SJCRH30 (cell line): Measurements from ENCODE around the gene HCST. TPM values are rescaled to one million over a fixed set of nuclear protein-coding genes. Genes with fewer than 3 reads are reported as not detected.
A peak's percentile ranks its signal among the peaks of the same experiment; 100 is the strongest.
"Not testable (repeated sequence)": the region's sequence is repeated elsewhere in the genome, so short reads cannot be mapped to it uniquely, and the experiment has no call there.

ENCODE experiments used
- DNase-seq, 2 experiments: peaks; one replicate each; pipeline ENCODE4 v3.0.0-alpha.2; 2015 to 2020
- H3K27ac ChIP-seq: fragments of 250-450 bp; sonication (Bioruptor Pico); 2 replicates; pipeline ENCODE4 v1.5.1; 2020; ENCODE audit warnings: mild to moderate bottlenecking, moderate library complexity
- H3K27me3 ChIP-seq: fragments of 250-450 bp; sonication (Bioruptor Pico); 2 replicates; pipeline ENCODE4 v1.5.1; 2020; ENCODE audit warnings: mild to moderate bottlenecking, moderate library complexity
- H3K36me3 ChIP-seq: fragments of 250-450 bp; sonication (Bioruptor Pico); 2 replicates; pipeline ENCODE4 v1.5.1; 2020; ENCODE audit warnings: mild to moderate bottlenecking, moderate library complexity
- H3K4me1 ChIP-seq: fragments of 250-450 bp; sonication (Bioruptor Pico); 2 replicates; pipeline ENCODE4 v1.5.1; 2020; ENCODE audit warnings: mild to moderate bottlenecking, moderate library complexity
- H3K4me3 ChIP-seq: fragments of 250-450 bp; sonication (Bioruptor Pico); 2 replicates; pipeline ENCODE4 v1.5.1; 2020; ENCODE audit warnings: mild to moderate bottlenecking, moderate library complexity
- H3K9me3 ChIP-seq: fragments of 250-450 bp; sonication (Bioruptor Pico); replicated peaks from 2 replicates; pipeline ENCODE4 v1.5.1; 2020; ENCODE audit warnings: mild to moderate bottlenecking, moderate library complexity
- total RNA-seq: library from RNA; depleted of rRNA; stranded (reverse); fragments of >200 nt; shearing (Covaris generic); gene quantifications from 2 replicates; pipeline ENCODE4 v1.2.3, GENCODE V29; 2014

The HCST gene
- total RNA-seq, 1 experiment from 2014 or later = not detected

DNA sequence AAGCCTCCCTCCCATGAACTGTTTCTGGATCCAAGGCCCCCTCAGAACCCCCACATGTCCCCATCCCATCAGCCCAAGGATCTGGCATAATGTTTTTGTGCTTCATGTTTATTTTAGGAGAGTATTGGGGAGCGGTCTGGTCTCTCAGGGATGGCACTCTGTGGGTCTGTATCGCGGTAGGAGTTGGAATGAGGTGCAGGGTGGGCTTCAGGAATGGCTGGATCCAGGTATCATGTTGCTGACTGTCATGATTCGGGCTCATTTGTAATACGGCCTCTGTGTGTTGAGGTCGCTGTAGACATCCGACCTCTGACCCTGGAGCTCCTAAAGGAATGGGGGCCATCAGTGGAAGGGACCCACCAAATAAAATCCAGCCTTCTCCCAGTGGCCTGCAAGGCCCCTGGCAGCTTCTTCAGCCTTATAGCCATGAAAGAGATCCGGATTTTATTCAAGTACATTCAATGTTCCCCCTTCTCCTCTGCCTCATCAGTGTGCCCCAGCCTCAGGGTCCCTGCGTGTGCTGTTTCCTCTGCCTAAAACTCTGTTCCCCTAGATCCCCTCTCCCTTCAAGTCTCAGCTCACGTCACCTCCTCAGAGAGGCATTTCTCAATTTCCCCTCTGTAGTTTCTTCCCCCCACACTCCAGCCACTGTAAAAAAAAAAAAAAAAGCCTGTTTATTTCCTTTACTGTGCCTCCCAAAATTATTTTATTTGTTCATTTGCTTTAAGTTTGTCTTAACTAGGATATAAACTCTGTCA is 2.2 kb downstream of the HCST start:
- no peak for DNase-seq
- H3K27ac ChIP-seq = no peak overlapping the region

DNA sequence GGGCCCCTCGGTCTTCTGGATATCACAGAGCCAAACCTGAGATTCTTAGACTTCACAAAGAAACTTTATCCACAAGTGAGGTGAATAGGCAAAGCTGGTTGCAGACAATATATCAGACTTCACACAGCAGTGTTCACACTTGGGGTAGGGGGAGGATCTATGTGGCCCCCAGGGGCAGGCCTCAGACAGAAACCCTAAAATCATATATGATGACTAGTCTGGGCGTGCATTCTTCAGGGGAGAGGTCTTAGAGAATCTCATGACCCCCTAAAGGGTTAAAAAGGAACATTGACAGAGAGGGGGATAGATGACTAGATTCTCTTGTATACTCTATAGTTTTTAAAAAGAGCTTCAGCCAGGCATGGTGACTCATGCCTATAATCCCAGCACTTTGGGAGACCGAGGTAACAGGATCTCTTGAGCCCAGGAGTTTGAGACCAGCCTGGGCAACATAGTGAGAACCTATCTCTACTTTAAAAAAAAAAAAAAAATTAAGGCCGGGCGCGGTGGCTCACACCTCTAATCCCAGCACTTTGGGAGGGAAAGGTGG is 2.9 kb downstream of the HCST start:
- Histone ChIP-seq H3K4me3 (no peak overlapping the region), H3K4me1 (peaks cover 26% of the 10 kb centered on the region), H3K36me3 (no peaks in the 10 kb centered on the region), H3K27ac (no peak overlapping the region), H3K27me3 (peaks cover 4% of the 10 kb centered on the region; the same call in 1 of the 2 replicates), H3K9me3 (no peaks in the 10 kb centered on the region)
- peak in 1 of 2 experiments; percentile 50 for DNase-seq

More for the DNA sequence above, 2.2 kb downstream of the HCST start:
- H3K4me1 ChIP-seq = peaks cover 24% of the 10 kb centered on the region
- H3K9me3 ChIP-seq = no peaks in the 10 kb centered on the region
- H3K4me3 ChIP-seq = no peak overlapping the region
- peaks cover 4% of the 10 kb centered on the region; the same call in 1 of the 2 replicates for H3K27me3 ChIP-seq
- H3K36me3 ChIP-seq = no peaks in the 10 kb centered on the region

DNA sequence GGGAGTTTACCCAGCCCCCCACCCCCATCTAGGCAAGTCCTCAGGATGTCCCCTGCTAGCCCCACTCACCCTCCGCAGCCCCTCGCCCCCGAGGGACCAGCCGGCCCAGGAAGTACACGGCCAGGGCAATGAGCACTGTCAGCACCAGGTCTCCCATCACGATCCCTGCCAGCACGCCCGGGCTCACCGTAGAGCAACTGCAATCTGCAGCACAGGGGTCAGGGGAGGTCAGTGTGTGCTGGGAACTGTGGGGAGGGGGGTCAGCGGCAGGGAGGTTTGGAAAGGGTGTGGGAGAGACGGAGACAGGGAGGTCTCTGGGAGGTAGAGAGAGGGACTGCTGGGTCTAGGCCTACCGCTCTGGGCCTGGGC is 5.0 kb downstream of the HCST start:
- no peak for DNase-seq

DNA sequence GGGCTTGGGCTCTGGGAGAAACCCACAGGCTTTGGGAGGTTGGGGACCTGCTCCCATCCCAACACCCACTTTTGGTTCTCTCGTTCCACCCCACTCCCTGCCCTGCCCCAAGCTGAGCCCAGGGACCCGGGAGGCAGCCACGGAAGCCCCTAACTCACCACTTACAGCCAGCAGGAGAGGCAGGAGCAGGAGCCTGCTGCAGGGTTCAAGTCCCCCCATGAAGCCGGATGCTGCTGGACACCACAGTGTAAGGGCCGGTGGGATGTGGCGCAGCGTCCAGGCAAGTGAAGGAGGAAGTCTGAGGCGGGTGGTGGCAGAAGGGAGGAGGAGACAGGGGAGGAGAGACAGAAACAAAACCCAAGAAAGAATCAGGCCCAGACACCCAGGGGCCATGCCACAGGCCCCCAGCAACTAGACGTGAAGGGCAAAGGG is 5.7 kb downstream of the HCST start, which contains the start of gene TYROBP:
TSS of gene TYROBP (minus strand) at position 286 of the 432 bp plus-strand sequence. CDS start at position 219, 67 bp downstream.
- Histone ChIP-seq H3K36me3 (no peaks in the 10 kb centered on the region), H3K27ac (no peak within 1 kb of the TSS), H3K4me1 (peaks cover 14% of the 10 kb centered on the region), H3K4me3 (no peak within 1 kb of the TSS), H3K27me3 (peaks cover 4% of the 10 kb centered on the region; the same call in 1 of the 2 replicates), H3K9me3 (no peaks in the 10 kb centered on the region)
- no peak for DNase-seq

More for the DNA sequence above, 5.0 kb downstream of the HCST start:
- H3K9me3 ChIP-seq = no peaks in the 10 kb centered on the region
- H3K4me1 ChIP-seq = peaks cover 15% of the 10 kb centered on the region
- peaks cover 4% of the 10 kb centered on the region; the same call in 1 of the 2 replicates for H3K27me3 ChIP-seq
- no peaks in the 10 kb centered on the region for H3K36me3 ChIP-seq
- no peak overlapping the region for H3K4me3 ChIP-seq
- no peak overlapping the region for H3K27ac ChIP-seq

- DNase-seq = peak; percentile 63 to 71
- Histone ChIP-seq H3K9me3 (no peaks in the 10 kb centered on the region), H3K27me3 (peaks cover 4% of the 10 kb centered on the region; the same call in 1 of the 2 replicates), H3K4me3 (no peak overlapping the region), H3K36me3 (no peaks in the 10 kb centered on the region), H3K4me1 (peaks cover 13% of the 10 kb centered on the region), H3K27ac (no peak overlapping the region)
These were observed 6.8 kb downstream of the HCST start for GRCh38 chr19:35908973-35909683.

DNA sequence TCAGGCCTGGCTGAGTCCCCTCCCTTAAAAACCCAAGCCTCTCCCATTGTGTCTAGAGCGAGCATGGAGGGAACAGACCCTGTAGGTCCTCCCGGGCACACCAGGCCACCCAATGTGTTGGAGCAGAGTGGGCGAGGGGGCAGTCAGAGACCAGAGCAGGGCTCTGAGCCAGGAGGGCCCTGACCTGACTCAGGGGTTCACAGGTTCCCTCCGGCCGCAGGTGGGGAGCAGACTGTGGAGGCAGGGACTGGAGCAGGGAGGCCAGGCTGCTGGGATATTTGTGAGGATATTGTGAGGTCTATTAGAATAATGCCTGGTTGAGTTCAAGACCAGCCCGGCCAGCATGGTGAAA is 7.3 kb downstream of the HCST start:
- H3K4me3 ChIP-seq = no peak overlapping the region
- H3K9me3 ChIP-seq = no peaks in the 10 kb centered on the region
- peaks cover 4% of the 10 kb centered on the region; the same call in 1 of the 2 replicates for H3K27me3 ChIP-seq
- no peak for DNase-seq
- no peaks in the 10 kb centered on the region for H3K36me3 ChIP-seq
- H3K4me1 ChIP-seq = peaks cover 13% of the 10 kb centered on the region
- H3K27ac ChIP-seq = no peak overlapping the region

DNA sequence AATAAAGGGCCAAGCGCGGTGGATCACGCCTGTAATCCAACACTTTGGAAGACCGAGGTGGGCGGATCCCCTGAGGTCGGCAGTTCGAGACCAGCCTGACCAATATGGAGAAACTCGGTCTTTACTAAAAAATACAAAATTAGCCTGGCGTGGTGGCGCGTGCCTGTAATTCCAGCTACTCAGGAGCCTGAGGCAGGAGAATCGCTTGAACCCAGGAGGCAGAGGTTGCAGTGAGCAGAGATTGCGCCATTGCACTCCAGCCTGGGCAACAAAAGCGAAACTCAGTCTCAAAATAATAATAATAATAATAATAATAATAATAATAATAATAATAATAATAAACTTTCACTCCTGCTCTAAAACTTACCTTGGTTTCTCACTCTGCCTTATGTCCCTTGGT is 8.0 kb downstream of the HCST start:
- H3K4me3 ChIP-seq, H3K27ac ChIP-seq, H3K27me3 ChIP-seq, H3K9me3 ChIP-seq, H3K36me3 ChIP-seq, DNase-seq, H3K4me1 ChIP-seq: not testable (repeated sequence)

DNA sequence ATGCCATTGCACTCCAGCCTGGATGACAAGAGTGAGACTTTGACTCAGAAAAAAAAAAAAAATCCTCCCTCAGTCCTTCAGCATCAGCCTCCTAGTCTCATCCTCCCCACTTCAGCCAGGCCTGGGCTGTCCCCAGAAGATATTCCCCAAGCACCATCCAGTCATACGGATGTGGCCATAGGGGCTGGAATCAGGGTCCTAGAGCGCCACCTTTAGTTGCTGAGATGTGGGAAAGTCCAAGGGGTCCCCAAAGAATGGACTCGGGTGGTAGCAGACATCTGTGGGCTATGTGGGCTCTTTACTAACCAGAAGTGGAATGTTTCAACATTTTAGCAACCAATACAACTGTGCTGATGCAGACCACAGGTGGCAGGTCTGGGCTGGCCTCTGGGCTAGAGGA is 8.8 kb downstream of the HCST start:
- Histone ChIP-seq H3K4me3 (no peak overlapping the region), H3K9me3 (no peaks in the 10 kb centered on the region), H3K36me3 (no peaks in the 10 kb centered on the region), H3K27ac (no peak overlapping the region), H3K4me1 (peaks cover 9% of the 10 kb centered on the region), H3K27me3 (peaks cover 4% of the 10 kb centered on the region; the same call in 1 of the 2 replicates)
- DNase-seq = no peak

DNA sequence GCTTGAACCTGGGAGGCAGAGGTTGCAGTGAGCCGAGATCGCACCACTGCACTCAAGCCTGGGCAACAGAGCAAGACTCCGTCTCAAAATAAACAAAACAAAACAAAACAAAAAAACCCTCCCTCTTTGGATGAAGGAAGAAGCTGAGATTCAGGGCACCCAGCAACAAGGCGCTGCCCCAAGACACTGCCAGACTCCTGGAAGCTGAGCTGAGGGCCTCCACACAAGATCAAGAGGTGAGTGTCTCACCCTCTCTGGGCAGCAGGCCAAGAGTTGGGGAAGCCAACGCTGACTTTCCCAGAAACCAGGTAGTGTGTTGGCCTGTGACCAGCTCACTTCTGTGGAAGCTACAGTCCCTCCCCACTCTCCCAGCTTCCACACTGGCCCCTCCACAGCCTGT is 9.5 kb downstream of the HCST start:
- H3K4me1 ChIP-seq = peaks cover 9% of the 10 kb centered on the region
- no peak overlapping the region for H3K27ac ChIP-seq
- DNase-seq = no peak
- peaks cover 4% of the 10 kb centered on the region; the same call in 1 of the 2 replicates for H3K27me3 ChIP-seq
- H3K36me3 ChIP-seq = no peaks in the 10 kb centered on the region
- no peaks in the 10 kb centered on the region for H3K9me3 ChIP-seq
- no peak overlapping the region for H3K4me3 ChIP-seq

DNA sequence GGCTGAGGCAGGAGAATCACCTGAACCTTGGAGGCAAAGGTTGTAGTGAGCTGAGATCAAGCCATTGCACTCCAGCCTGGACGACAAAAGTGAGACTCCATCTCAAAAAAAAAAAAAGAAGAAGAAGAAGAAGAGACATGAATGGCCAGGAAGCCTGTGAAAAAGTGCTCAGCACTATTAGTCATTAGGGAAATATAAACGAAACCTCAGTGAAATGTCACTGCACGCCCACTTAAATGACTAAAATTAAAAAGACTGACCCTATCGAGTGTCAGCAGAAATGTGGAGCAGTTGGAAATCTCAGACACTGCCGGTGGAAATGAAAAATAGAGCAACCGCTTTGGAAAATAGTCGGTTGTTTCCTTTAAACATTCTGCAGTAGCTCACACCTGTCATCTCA is 11.3 kb downstream of the HCST start:
- Histone ChIP-seq H3K36me3 (no peaks in the 10 kb centered on the region), H3K4me1 (peaks cover 9% of the 10 kb centered on the region)
- no peak for DNase-seq

DNA sequence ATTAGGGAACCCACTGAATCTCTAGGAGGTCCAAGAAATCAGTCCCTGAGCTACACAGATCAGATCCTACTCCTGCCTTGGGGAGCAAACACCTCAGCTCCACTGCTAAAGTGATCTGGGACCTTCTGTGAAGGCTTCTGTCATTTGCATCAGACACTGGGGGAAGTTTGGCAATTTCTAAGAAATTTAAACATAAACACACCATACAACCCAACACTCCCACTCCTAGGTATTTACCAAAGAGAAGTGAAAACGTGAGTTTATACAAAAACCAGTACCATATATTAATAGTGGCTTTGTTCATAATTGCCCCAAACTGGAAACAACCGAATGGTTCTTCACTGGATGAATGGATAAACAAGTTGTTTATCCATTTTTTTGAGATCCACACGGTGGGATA is 13.1 kb downstream of the HCST start:
- no peak for DNase-seq
- Histone ChIP-seq H3K9me3 (no peaks in the 10 kb centered on the region), H3K4me1 (no peaks in the 10 kb centered on the region), H3K27ac (no peak overlapping the region), H3K36me3 (no peaks in the 10 kb centered on the region), H3K27me3 (no peaks in the 10 kb centered on the region), H3K4me3 (no peak overlapping the region)

More for the DNA sequence above, 11.3 kb downstream of the HCST start:
- H3K27ac ChIP-seq = no peak overlapping the region
- H3K4me3 ChIP-seq = no peak overlapping the region
- no peaks in the 10 kb centered on the region for H3K9me3 ChIP-seq
- H3K27me3 ChIP-seq = peaks cover 4% of the 10 kb centered on the region; the same call in 1 of the 2 replicates

DNA sequence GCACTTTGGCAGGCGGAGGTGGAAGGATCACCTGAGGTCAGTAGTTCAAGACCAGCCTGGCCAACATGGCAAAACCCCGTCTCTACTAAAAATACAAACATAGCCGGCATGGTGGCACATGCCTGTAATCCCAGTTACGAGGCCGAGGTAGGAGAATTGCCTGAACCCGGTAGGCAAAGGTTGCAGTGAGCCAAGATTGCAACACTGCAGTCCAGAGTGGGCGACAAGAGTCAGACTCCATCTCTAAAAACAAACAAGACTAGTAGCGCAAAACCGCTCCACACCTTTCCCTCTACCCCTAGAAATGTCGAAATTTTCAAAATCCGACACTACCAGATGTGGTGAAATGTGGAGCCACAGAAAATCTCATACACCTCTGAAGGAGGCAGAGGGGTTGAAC is 17.0 kb downstream of the HCST start:
- Histone ChIP-seq H3K36me3 (no peaks in the 10 kb centered on the region), H3K4me3 (no peak overlapping the region), H3K9me3 (no peaks in the 10 kb centered on the region), H3K27me3 (no peaks in the 10 kb centered on the region), H3K27ac (no peak overlapping the region), H3K4me1 (no peaks in the 10 kb centered on the region)
- no peak for DNase-seq

DNA sequence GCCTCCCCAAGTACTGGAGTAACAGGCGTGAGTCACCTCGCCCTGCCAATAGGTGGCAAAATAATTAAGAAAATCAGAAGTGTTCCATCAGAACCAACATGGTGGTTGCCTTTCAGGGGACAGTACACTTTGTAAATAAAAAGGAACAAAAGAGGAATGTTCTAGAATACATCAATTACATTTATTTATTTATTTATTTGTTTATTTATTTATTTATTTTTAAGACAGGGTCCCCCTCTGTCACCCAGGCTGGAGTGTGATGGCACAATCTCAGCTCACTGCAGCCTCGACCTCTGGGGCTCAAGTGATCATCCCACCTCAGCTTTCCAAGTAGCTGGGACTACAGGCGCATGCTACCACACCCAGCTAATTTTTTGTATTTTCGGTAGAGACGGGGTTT is 18.7 kb downstream of the HCST start:
- Histone ChIP-seq H3K9me3 (no peaks in the 10 kb centered on the region), H3K27me3 (no peaks in the 10 kb centered on the region)
- no peak for DNase-seq

DNA sequence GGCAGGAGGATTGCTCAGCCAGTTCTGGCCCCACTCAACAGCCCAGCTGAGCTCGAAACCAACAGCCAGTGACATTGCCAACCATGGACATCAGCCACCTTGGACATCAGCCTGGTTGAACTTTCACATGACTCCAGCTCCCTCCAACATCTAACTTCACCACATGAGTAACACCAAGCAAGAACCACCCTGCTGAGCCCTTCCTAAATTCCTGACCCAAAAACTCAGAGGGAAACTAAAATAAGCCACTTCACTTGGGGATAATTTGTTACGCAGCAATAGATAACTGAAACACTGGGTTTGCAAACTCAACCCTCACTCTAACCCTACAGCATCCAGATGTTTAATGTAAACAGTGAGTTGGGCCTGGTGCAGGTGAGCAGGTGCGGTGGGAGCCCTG is 23.2 kb downstream of the HCST start:
- no peaks in the 10 kb centered on the region for H3K36me3 ChIP-seq
- DNase-seq = no peak

More for the DNA sequence above, 18.7 kb downstream of the HCST start:
- Histone ChIP-seq H3K4me1 (no peaks in the 10 kb centered on the region), H3K36me3 (no peaks in the 10 kb centered on the region), H3K4me3 (no peak overlapping the region), H3K27ac (no peak overlapping the region)

DNA sequence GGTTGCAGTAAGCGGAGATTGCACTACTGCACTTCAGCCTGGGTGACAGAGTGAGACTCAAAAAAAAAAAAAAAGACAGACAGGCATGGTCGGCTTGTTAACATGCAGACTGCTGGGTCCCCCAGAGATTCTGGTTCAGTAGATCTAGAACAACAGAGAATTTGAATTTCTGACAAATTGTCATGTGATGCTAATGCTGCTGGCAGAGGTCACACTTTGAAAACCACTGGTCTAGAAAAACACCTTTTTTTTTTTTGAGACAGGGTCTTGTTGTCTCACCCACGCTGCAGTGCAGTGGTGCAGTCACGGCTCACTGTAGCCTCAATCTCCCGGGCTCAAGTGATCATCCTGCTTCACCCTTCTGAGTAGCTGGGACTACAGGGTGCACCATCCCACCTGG is 26.2 kb downstream of the HCST start:
- H3K36me3 ChIP-seq = no peaks in the 10 kb centered on the region
- H3K27ac ChIP-seq = no peak overlapping the region
- H3K27me3 ChIP-seq = no peaks in the 10 kb centered on the region
- no peak for DNase-seq
- H3K9me3 ChIP-seq = no peaks in the 10 kb centered on the region
- H3K4me3 ChIP-seq = no peak overlapping the region
- H3K4me1 ChIP-seq = 0 out of 2 replicates have a peak, but pooled peaks cover 3% of the 10 kb centered on the region

More for the DNA sequence above, 23.2 kb downstream of the HCST start:
- no peak overlapping the region for H3K27ac ChIP-seq
- no peak overlapping the region for H3K4me3 ChIP-seq
- H3K4me1 ChIP-seq = no peaks in the 10 kb centered on the region
- no peaks in the 10 kb centered on the region for H3K27me3 ChIP-seq
- H3K9me3 ChIP-seq = no peaks in the 10 kb centered on the region
